GM23338 (cell line): ENCODE data around the gene KCNK16.

ENCODE experiments used
- CREB1 ChIP-seq: fragments of 250-450 bp; sonication (Bioruptor Pico); IDR thresholded peaks from 2 replicates; pipeline ENCODE4 v1.5.0; 2020; ENCODE audit warnings: low read depth, mild to moderate bottlenecking, moderate library complexity
- CTCF ChIP-seq, 2 experiments: fragments of 200-600 bp in 1 of 2; sonication (generic) in 1 of 2; conservative IDR thresholded peaks; 2 replicates each; pipeline versions ENCODE4 v1.5.1 to v1.6.1; 2016 to 2017; ENCODE audit warnings: antibody characterized with exemption in 2 of 2, low read depth in 2 of 2, mild to moderate bottlenecking in 2 of 2, moderate library complexity in 1 of 2
- ETS1 ChIP-seq: IDR thresholded peaks from 2 replicates; pipeline ENCODE4 v1.6.1; 2016; ENCODE audit warnings: antibody characterized with exemption
- EZH2 ChIP-seq: fragments of 200-600 bp; sonication (generic); IDR thresholded peaks from one replicate; pipeline ENCODE4 v1.8.0; 2017; ENCODE audit warnings: antibody characterized with exemption, mild to moderate bottlenecking, low read depth; ENCODE audit not compliant: unreplicated experiment
- EZH2phosphoT487 ChIP-seq: fragments of 200-600 bp; sonication (generic); IDR thresholded peaks from one replicate; pipeline ENCODE4 v1.8.1; 2018; ENCODE audit warnings: antibody characterized with exemption; ENCODE audit not compliant: unreplicated experiment
- JUNB ChIP-seq: IDR thresholded peaks from one replicate; pipeline ENCODE4 v1.6.1; 2016; ENCODE audit warnings: antibody characterized with exemption; ENCODE audit not compliant: unreplicated experiment
- NANOG ChIP-seq: IDR thresholded peaks from 2 replicates; pipeline ENCODE4 v1.6.1; 2016; ENCODE audit warnings: antibody characterized with exemption, borderline replicate concordance
- POLR2AphosphoS5 ChIP-seq: IDR thresholded peaks from 2 replicates; pipeline ENCODE4 v1.6.1; 2016; ENCODE audit warnings: antibody characterized with exemption, low read depth
- REST ChIP-seq: IDR thresholded peaks from one replicate; pipeline ENCODE4 v1.6.1; 2018; ENCODE audit warnings: antibody characterized with exemption; ENCODE audit not compliant: unreplicated experiment
- STAT1 ChIP-seq: IDR thresholded peaks from one replicate; pipeline ENCODE4 v1.6.1; 2016; ENCODE audit warnings: antibody characterized with exemption; ENCODE audit not compliant: unreplicated experiment
- ZNF114 ChIP-seq: fragments of 250-450 bp; sonication (Bioruptor Pico); IDR thresholded peaks from 2 replicates; pipeline ENCODE4 v1.5.0; 2020; ENCODE audit warnings: mild to moderate bottlenecking, moderate library complexity
- ZNF331 ChIP-seq: fragments of 250-450 bp; sonication (Bioruptor Pico); IDR thresholded peaks from 2 replicates; pipeline ENCODE4 v1.5.0; 2020; ENCODE audit warnings: low read depth, mild to moderate bottlenecking, moderate library complexity

- no peak for TF ChIP-seq CTCF (conservative IDR thresholded peaks at IDR 0.05; ENCODE audit: low read depth in 2 of 2)
- no peak for TF ChIP-seq EZH2
- TF ChIP-seq JUNB = no peak
- TF ChIP-seq EZH2phosphoT487 = no peak
- no peak for TF ChIP-seq REST
- no peak for TF ChIP-seq POLR2AphosphoS5
- TF ChIP-seq NANOG = no peak
- TF ChIP-seq CREB1 (CRISPR knock-in tag) = no peak
- TF ChIP-seq ZNF114 = no peak
- no peak for TF ChIP-seq ZNF331 (CRISPR knock-in tag)
- TF ChIP-seq STAT1 = no peak
- TF ChIP-seq ETS1 = no peak
Observed at GRCh38 chr6:39322306-39322850, at the start of gene KCNK16.
